Mesendoderm (in vitro differentiated cells): ENCODE results near the gene GP5.
A peak's percentile ranks its signal among the peaks of the same experiment; 100 is the strongest.

Experiments
- DNase-seq: peaks from one replicate; pipeline ENCODE4 v3.0.0; 2013
- H2AK5ac ChIP-seq: 2 replicates; pipeline ENCODE4 v1.6.1; 2013; ENCODE audit warnings: low read length, inconsistent platforms
- H2BK120ac ChIP-seq: 2 replicates; pipeline ENCODE4 v1.6.1; 2013; ENCODE audit warnings: low read depth, mild to moderate bottlenecking, low read length, moderate library complexity, mixed read lengths
- H2BK15ac ChIP-seq: replicated peaks from 2 replicates; pipeline ENCODE4 v1.6.1; 2013; ENCODE audit warnings: low read depth, mild to moderate bottlenecking, moderate library complexity
- H2BK5ac ChIP-seq: 2 replicates; pipeline ENCODE4 v1.6.1; 2013; ENCODE audit warnings: low read length, inconsistent platforms
- H3K18ac ChIP-seq: 2 replicates; pipeline ENCODE4 v1.6.1; 2013; ENCODE audit warnings: mild to moderate bottlenecking, low read length, mixed read lengths
- H3K23ac ChIP-seq: one replicate; pipeline ENCODE4 v1.6.1; 2013; ENCODE audit warnings: low read length
- H3K27ac ChIP-seq: 2 replicates; pipeline ENCODE4 v1.5.1; 2013; ENCODE audit warnings: low read depth, mild to moderate bottlenecking, inconsistent platforms, low read length, moderate library complexity
- H3K27me3 ChIP-seq: 2 replicates; pipeline ENCODE4 v1.6.1; 2013; ENCODE audit warnings: low read length, control low read depth, mild to moderate bottlenecking, inconsistent platforms; ENCODE audit not compliant: insufficient read depth, poor library complexity
- H3K36me3 ChIP-seq: 2 replicates; pipeline ENCODE4 v1.6.1; 2013; ENCODE audit warnings: low read length, inconsistent platforms; ENCODE audit not compliant: control insufficient read depth, insufficient read depth
- H3K4ac ChIP-seq: one replicate; pipeline ENCODE4 v1.6.1; 2013; ENCODE audit warnings: low read depth, mild to moderate bottlenecking, low read length, moderate library complexity
- H3K4me1 ChIP-seq: 2 replicates; pipeline ENCODE4 v1.6.1; 2013; ENCODE audit warnings: low read depth, low read length, inconsistent platforms; ENCODE audit not compliant: control insufficient read depth
- H3K4me2 ChIP-seq: 2 replicates; pipeline ENCODE4 v1.6.1; 2013; ENCODE audit warnings: low read length
- H3K4me3 ChIP-seq: 2 replicates; pipeline ENCODE4 v1.5.1; 2013; ENCODE audit warnings: mild to moderate bottlenecking, low read length
- H3K56ac ChIP-seq: one replicate; pipeline ENCODE4 v1.6.1; 2013; ENCODE audit warnings: low read length
- H3K79me1 ChIP-seq: 2 replicates; pipeline ENCODE4 v1.6.1; 2013; ENCODE audit warnings: low read length, inconsistent platforms
- H3K79me2 ChIP-seq: 2 replicates; pipeline ENCODE4 v1.6.1; 2013; ENCODE audit warnings: mild to moderate bottlenecking, low read length; ENCODE audit not compliant: control insufficient read depth, insufficient read depth
- H3K9ac ChIP-seq: 2 replicates; pipeline ENCODE4 v1.6.1; 2013; ENCODE audit warnings: low read length, inconsistent platforms
- H4K5ac ChIP-seq: one replicate; pipeline ENCODE4 v1.6.1; 2013; ENCODE audit warnings: low read length
- H4K8ac ChIP-seq: one replicate; pipeline ENCODE4 v1.6.1; 2013; ENCODE audit warnings: low read depth, mild to moderate bottlenecking, control low read depth, low read length, moderate library complexity
- WGBS: extraction: QIAGEN DNeasy Blood & Tissue Kit; methylation state at CpG from one replicate; pipeline ENCODE4 v1.1.7; 2013; ENCODE audit warnings: low lambda C conversion rate, missing lambda C conversion rate; ENCODE audit not compliant: insufficient coverage; ENCODE audit errors: extremely low coverage; 5-methylcytosine and 5-hydroxymethylcytosine counted together

The GP5 gene

DNA sequence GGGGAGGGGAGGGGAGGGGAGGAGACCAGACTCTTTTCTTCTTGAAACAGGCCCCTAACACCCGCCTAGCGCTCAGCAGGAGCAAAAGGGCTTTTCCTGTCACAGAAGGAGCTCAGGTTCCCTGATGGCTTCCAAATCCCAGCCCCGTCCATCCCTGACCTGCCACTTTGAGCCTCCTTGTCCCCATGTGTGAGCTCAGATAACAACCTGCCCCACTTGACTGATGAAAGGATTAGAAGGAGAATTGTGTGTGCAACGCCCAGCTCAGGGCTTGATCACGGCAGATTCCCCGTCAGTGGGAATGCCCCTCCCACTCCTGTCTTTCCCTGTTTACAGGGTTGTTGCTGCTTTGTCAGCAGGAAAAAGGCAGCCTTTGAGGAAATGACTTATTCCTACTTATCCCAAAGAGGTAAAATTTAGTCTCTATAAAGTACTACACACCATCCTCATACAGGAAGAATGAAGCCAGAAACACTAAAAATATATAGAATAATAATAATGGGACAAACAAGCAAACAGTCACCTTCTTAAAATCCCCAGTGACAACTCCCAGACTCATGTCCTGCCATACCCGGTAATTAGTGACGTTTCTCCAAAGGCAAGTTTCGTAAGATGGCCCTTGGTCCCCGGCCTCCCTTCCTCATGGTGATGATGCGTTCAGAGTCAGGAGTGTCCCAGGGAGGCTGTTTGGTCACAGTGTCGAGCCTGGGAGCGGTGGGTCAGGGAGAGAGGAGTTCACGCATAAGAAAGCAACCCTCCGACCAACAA is 23.4 kb downstream of the GP5 start:
- H3K9ac ChIP-seq = no peak overlapping the region
- no peak overlapping the region for H3K23ac ChIP-seq
- no peaks in the 10 kb centered on the region for H3K79me2 ChIP-seq
- H3K4me2 ChIP-seq = no peak overlapping the region
- peak overlapping the region; percentile 3 for H3K56ac ChIP-seq
- H3K4me3 ChIP-seq = no peak overlapping the region
- no peak overlapping the region for H2BK5ac ChIP-seq
- H3K4me1 ChIP-seq = peaks cover 4% of the 10 kb centered on the region
- WGBS = no CpG with 5 or more reads among the region's 15 CpGs
- no peaks in the 10 kb centered on the region for H3K36me3 ChIP-seq
- no peak overlapping the region for H3K27ac ChIP-seq
- H2BK120ac ChIP-seq = no peak overlapping the region
- H4K5ac ChIP-seq = peak overlapping the region; percentile 47
- DNase-seq = peak; percentile 90
- no peak overlapping the region for H2BK15ac ChIP-seq
- H3K27me3 ChIP-seq = no peaks in the 10 kb centered on the region
- no peak overlapping the region for H3K4ac ChIP-seq
- H3K18ac ChIP-seq = no peak overlapping the region
- H2AK5ac ChIP-seq = no peak overlapping the region
- H4K8ac ChIP-seq = no peak overlapping the region
- no peaks in the 10 kb centered on the region for H3K79me1 ChIP-seq

- no peaks in the 10 kb centered on the region for H3K79me1 ChIP-seq
- no peaks in the 10 kb centered on the region for H3K36me3 ChIP-seq
- no peak overlapping the region for H4K8ac ChIP-seq
- H3K27me3 ChIP-seq = no peaks in the 10 kb centered on the region
- no peaks in the 10 kb centered on the region for H3K79me2 ChIP-seq
- H2BK15ac ChIP-seq = no peak overlapping the region
- no peak overlapping the region for H3K18ac ChIP-seq
- no peak overlapping the region for H3K4me3 ChIP-seq
- H4K5ac ChIP-seq = no peak overlapping the region
- H3K4me2 ChIP-seq = no peak overlapping the region
- no peak overlapping the region for H3K56ac ChIP-seq
- no peak overlapping the region for H2BK120ac ChIP-seq
- no peak overlapping the region for H2BK5ac ChIP-seq
- no peak overlapping the region for H2AK5ac ChIP-seq
- H3K27ac ChIP-seq = no peak overlapping the region
- no peak overlapping the region for H3K9ac ChIP-seq
- no peak for DNase-seq
- H3K4me1 ChIP-seq = peaks cover 4% of the 10 kb centered on the region
- no CpG with 5 or more reads among the region's 10 CpGs for WGBS
- no peak overlapping the region for H3K23ac ChIP-seq
- no peak overlapping the region for H3K4ac ChIP-seq
Observed at GRCh38 chr3:194374935-194375334, 24.1 kb downstream of the GP5 start.

- H2AK5ac ChIP-seq = no peak overlapping the region
- H3K56ac ChIP-seq = no peak overlapping the region
Observed at GRCh38 chr3:194373899-194374298, 25.2 kb downstream of the GP5 start.

DNA sequence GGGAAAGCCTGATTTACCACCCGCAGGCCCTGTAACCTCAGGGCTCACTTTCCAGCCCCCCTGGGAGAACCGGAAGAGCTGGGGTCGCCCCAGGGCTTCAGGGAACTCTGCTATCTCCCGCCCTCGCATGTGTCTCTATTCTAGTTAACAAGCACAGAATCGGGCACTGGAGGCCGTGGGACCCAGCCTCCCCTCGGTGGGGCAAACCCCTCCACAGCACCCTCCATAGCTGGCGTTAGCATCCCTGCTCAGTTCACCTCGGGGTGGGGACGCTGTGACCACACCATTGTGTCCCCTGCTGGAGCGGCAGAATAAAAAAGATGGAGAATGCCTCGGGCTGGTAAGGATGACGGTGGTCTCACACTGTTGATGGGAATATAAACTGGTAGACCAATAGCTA is 26.0 kb downstream of the GP5 start:
- no peaks in the 10 kb centered on the region for H3K79me1 ChIP-seq
- peaks cover 5% of the 10 kb centered on the region for H3K4me1 ChIP-seq
- no peak overlapping the region for H3K4me2 ChIP-seq
- H3K18ac ChIP-seq = no peak overlapping the region
- H4K8ac ChIP-seq = no peak overlapping the region
- no peak overlapping the region for H3K9ac ChIP-seq
- H2BK5ac ChIP-seq = no peak overlapping the region
- no peak overlapping the region for H2BK120ac ChIP-seq
- no peak overlapping the region for H4K5ac ChIP-seq
- DNase-seq = no peak
- H3K36me3 ChIP-seq = no peaks in the 10 kb centered on the region
- H3K27ac ChIP-seq = no peak overlapping the region
- no peak overlapping the region for H3K23ac ChIP-seq
- no peak overlapping the region for H2AK5ac ChIP-seq
- H3K79me2 ChIP-seq = no peaks in the 10 kb centered on the region
- no peak overlapping the region for H2BK15ac ChIP-seq
- no peak overlapping the region for H3K4me3 ChIP-seq
- H3K56ac ChIP-seq = no peak overlapping the region
- H3K27me3 ChIP-seq = no peaks in the 10 kb centered on the region
- WGBS = no CpG with 5 or more reads among the region's 14 CpGs
- no peak overlapping the region for H3K4ac ChIP-seq

More at GRCh38 chr3:194373899-194374298, 25.2 kb downstream of the GP5 start:
- no peak overlapping the region for H3K9ac ChIP-seq
- WGBS = no CpG with 5 or more reads among the region's 8 CpGs
- H2BK15ac ChIP-seq = no peak overlapping the region
- peaks cover 5% of the 10 kb centered on the region for H3K4me1 ChIP-seq
- H3K36me3 ChIP-seq = no peaks in the 10 kb centered on the region
- H3K18ac ChIP-seq = no peak overlapping the region
- no peaks in the 10 kb centered on the region for H3K79me2 ChIP-seq
- H3K4me3 ChIP-seq = no peak overlapping the region
- no peaks in the 10 kb centered on the region for H3K27me3 ChIP-seq
- H3K23ac ChIP-seq = no peak overlapping the region
- H3K4ac ChIP-seq = no peak overlapping the region
- no peak overlapping the region for H3K4me2 ChIP-seq
- no peak overlapping the region for H4K8ac ChIP-seq
- H3K79me1 ChIP-seq = no peaks in the 10 kb centered on the region
- no peak overlapping the region for H2BK120ac ChIP-seq
- no peak overlapping the region for H4K5ac ChIP-seq
- no peak overlapping the region for H3K27ac ChIP-seq
- no peak overlapping the region for H2BK5ac ChIP-seq
- no peak for DNase-seq

DNA sequence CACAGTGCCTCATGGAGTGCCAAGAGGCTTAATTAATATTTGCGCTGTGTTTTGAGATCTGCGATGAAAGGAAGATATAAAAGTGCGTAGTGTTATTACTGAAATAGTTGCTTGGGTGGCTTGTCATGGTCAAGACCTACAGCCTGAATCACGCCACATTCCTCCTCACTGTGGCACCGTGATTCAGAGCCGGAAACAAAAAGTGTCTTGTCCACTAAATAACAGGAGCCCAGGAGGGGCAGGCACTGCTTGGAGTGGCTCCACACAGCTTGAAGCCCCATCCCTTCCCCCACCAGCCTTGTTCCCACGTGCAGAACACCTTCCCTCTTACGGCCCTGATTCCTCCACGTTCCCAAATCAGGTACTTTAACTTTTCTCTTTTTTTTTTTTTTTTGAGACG is 28.3 kb downstream of the GP5 start:
- Histone ChIP-seq H3K4me3 (no peak overlapping the region), H2BK15ac (no peak overlapping the region), H3K79me1 (no peaks in the 10 kb centered on the region), H3K4me1 (peaks cover 2% of the 10 kb centered on the region), H3K56ac (no peak overlapping the region), H3K23ac (no peak overlapping the region), H3K79me2 (no peaks in the 10 kb centered on the region), H2AK5ac (no peak overlapping the region), H3K9ac (no peak overlapping the region), H4K5ac (no peak overlapping the region), H2BK5ac (no peak overlapping the region), H4K8ac (no peak overlapping the region), H2BK120ac (no peak overlapping the region), H3K18ac (no peak overlapping the region), H3K4me2 (no peak overlapping the region), H3K27ac (no peak overlapping the region), H3K36me3 (no peaks in the 10 kb centered on the region), H3K4ac (no peak overlapping the region), H3K27me3 (no peaks in the 10 kb centered on the region)
- 100% methylated on average over 3 of the region's 10 CpGs for WGBS
- no peak for DNase-seq
